Measurements from ENCODE around the gene MAGI2.

Gene MAGI2

GRCh38 chr7:78141522-78142281, 1311.8 kb downstream of the MAGI2 start:
- DNase-seq (ENCODE audit: low read depth), result no peak

GRCh38 chr7:78140109-78140508, 1313.4 kb downstream of the MAGI2 start:
- DNase-seq (ENCODE audit: low read depth), result no peak

- no peak for DNase-seq (ENCODE audit: low read depth)
These were observed 1314.1 kb downstream of the MAGI2 start for GRCh38 chr7:78139335-78139734.

- DNase-seq (ENCODE audit: low read depth), result no peak
These were observed 1318.7 kb downstream of the MAGI2 start for GRCh38 chr7:78134774-78135173.

GRCh38 chr7:78134256-78134655, 1319.2 kb downstream of the MAGI2 start:
- no peak for DNase-seq (ENCODE audit: low read depth)

- no peak for DNase-seq (ENCODE audit: low read depth)
These were observed 1322.8 kb downstream of the MAGI2 start for GRCh38 chr7:78130446-78131215.

GRCh38 chr7:78129865-78130264, 1323.6 kb downstream of the MAGI2 start:
- no peak for DNase-seq (ENCODE audit: low read depth)

GRCh38 chr7:78127009-78127408, 1326.5 kb downstream of the MAGI2 start:
- no peak for DNase-seq (ENCODE audit: low read depth)

- DNase-seq (ENCODE audit: low read depth), result no peak
These were observed 1327.6 kb downstream of the MAGI2 start for GRCh38 chr7:78125884-78126283.

GRCh38 chr7:78124216-78124615, 1329.3 kb downstream of the MAGI2 start:
- no peak for DNase-seq (ENCODE audit: low read depth)

GRCh38 chr7:78121888-78122287, 1331.6 kb downstream of the MAGI2 start:
- no peak for DNase-seq (ENCODE audit: low read depth)

GRCh38 chr7:78118470-78118869, 1335.0 kb downstream of the MAGI2 start:
- no peak for DNase-seq (ENCODE audit: low read depth)

- no peak for DNase-seq (ENCODE audit: low read depth)
These were observed 1337.6 kb downstream of the MAGI2 start for GRCh38 chr7:78115876-78116275.

- DNase-seq (ENCODE audit: low read depth), result no peak
These were observed 1338.5 kb downstream of the MAGI2 start for GRCh38 chr7:78114993-78115392.

GRCh38 chr7:78112488-78112887, 1341.0 kb downstream of the MAGI2 start:
- DNase-seq (ENCODE audit: low read depth), result no peak

GRCh38 chr7:78111386-78111785, 1342.1 kb downstream of the MAGI2 start:
- DNase-seq (ENCODE audit: low read depth), result no peak

- no peak for DNase-seq (ENCODE audit: low read depth)
These were observed 1350.0 kb downstream of the MAGI2 start for GRCh38 chr7:78103475-78103874.

GRCh38 chr7:78101076-78101475, 1352.4 kb downstream of the MAGI2 start:
- DNase-seq (ENCODE audit: low read depth), result no peak

- DNase-seq (ENCODE audit: low read depth), result no peak
These were observed 1353.6 kb downstream of the MAGI2 start for GRCh38 chr7:78099715-78100394.

- no peak for DNase-seq (ENCODE audit: low read depth)
These were observed 1357.9 kb downstream of the MAGI2 start for GRCh38 chr7:78095549-78095948.

- no peak for DNase-seq (ENCODE audit: low read depth)
These were observed 1361.1 kb downstream of the MAGI2 start for GRCh38 chr7:78092331-78092730.

GRCh38 chr7:78090616-78091015, 1362.9 kb downstream of the MAGI2 start:
- DNase-seq (ENCODE audit: low read depth), result no peak
